Left ventricle myocardium inferior (tissue), 1 donor: ENCODE measurements around the gene AGBL4. TPM values are rescaled to one million over a fixed set of nuclear protein-coding genes. Genes with fewer than 3 reads are reported as not detected.

Experiments
- DNase-seq: peaks from one replicate; pipeline ENCODE4 v3.0.0-alpha.2; 2020
- H3K27ac ChIP-seq: fragments of 200-600 bp; replicated peaks from 2 replicates; pipeline ENCODE4 v1.8.0; 2021
- H3K27me3 ChIP-seq: fragments of 200-600 bp; 2 replicates; pipeline ENCODE4 v1.8.0; 2021; ENCODE audit warnings: low read depth
- H3K36me3 ChIP-seq: fragments of 200-600 bp; 2 replicates; pipeline ENCODE4 v1.8.0; 2021
- H3K4me1 ChIP-seq: fragments of 200-600 bp; 2 replicates; pipeline ENCODE4 v1.8.0; 2021
- H3K4me3 ChIP-seq: fragments of 200-600 bp; 2 replicates; pipeline ENCODE4 v1.8.0; 2021; ENCODE audit warnings: mild to moderate bottlenecking, moderate library complexity
- H3K9me3 ChIP-seq: fragments of 200-600 bp; replicated peaks from 2 replicates; pipeline ENCODE4 v1.8.0; 2021
- CTCF ChIP-seq: fragments of 200-600 bp; IDR thresholded peaks from 2 replicates; pipeline ENCODE4 v1.8.0; 2021; ENCODE audit warnings: antibody characterized with exemption, mild to moderate bottlenecking, borderline replicate concordance
- intact Hi-C: fragments of 100-400 bp; cut with micrococcal nuclease; formaldehyde crosslinking; loops from one replicate; pipeline ENCODE4 v1.11.0; 2022
- total RNA-seq: library from RNA; stranded (reverse); fragmentation: NEBNext Ultra II Directional; extraction: Animal tissue kit (Norgen Biotek cat#: 25700); gene quantifications from one replicate; pipeline ENCODE4 v1.2.1, GENCODE V29; 2021
- donor health status: DM: no; HTN: yes; CAD: no; lungs with severe emphysema.

Gene AGBL4
- total RNA-seq, 1 donor from 2014 or later: 0.38 TPM

- intact Hi-C loops: no loop called here
- Histone ChIP-seq H3K36me3 (no peaks in the 10 kb centered on the region), H3K27ac (no peak overlapping the region), H3K4me3 (no peak overlapping the region), H3K9me3 (no peaks in the 10 kb centered on the region), H3K27me3 (peaks cover 20% of the 10 kb centered on the region), H3K4me1 (peaks cover 11% of the 10 kb centered on the region)
- no peak for TF ChIP-seq CTCF
- no peak for DNase-seq
Measured at GRCh38 chr1:48608882-48609281, 1414.9 kb downstream of the AGBL4 start.

- intact Hi-C loops: no loop called here
- Histone ChIP-seq H3K4me1 (no peaks in the 10 kb centered on the region), H3K36me3 (no peaks in the 10 kb centered on the region), H3K27ac (no peak overlapping the region), H3K9me3 (no peaks in the 10 kb centered on the region), H3K4me3 (no peak overlapping the region), H3K27me3 (peaks cover 24% of the 10 kb centered on the region)
- DNase-seq: no peak
- TF ChIP-seq CTCF: no peak
Measured at GRCh38 chr1:48603222-48603621, 1420.5 kb downstream of the AGBL4 start.

- no peak for TF ChIP-seq CTCF
- no peak for DNase-seq
Measured at GRCh38 chr1:48602349-48602748, 1421.4 kb downstream of the AGBL4 start.

GRCh38 chr1:48600182-48600581 is 1423.6 kb downstream of the AGBL4 start:
- no peak for DNase-seq
- H3K27ac ChIP-seq: no peak overlapping the region
- H3K4me3 ChIP-seq: no peak overlapping the region
- TF ChIP-seq CTCF: no peak
- H3K36me3 ChIP-seq: no peaks in the 10 kb centered on the region
- H3K9me3 ChIP-seq: no peaks in the 10 kb centered on the region
- H3K4me1 ChIP-seq: no peaks in the 10 kb centered on the region
- peaks cover 22% of the 10 kb centered on the region for H3K27me3 ChIP-seq
- intact Hi-C loops: no loop called here

More at GRCh38 chr1:48602349-48602748, 1421.4 kb downstream of the AGBL4 start:
- intact Hi-C loops: no loop called here
- no peaks in the 10 kb centered on the region for H3K4me1 ChIP-seq
- H3K9me3 ChIP-seq: no peaks in the 10 kb centered on the region
- H3K27me3 ChIP-seq: peaks cover 24% of the 10 kb centered on the region
- no peak overlapping the region for H3K4me3 ChIP-seq
- H3K27ac ChIP-seq: no peak overlapping the region
- H3K36me3 ChIP-seq: no peaks in the 10 kb centered on the region

- no peaks in the 10 kb centered on the region for H3K9me3 ChIP-seq
- H3K36me3 ChIP-seq: no peaks in the 10 kb centered on the region
- intact Hi-C loops: no loop called here
- no peak for DNase-seq
- H3K4me1 ChIP-seq: no peaks in the 10 kb centered on the region
- no peak overlapping the region for H3K4me3 ChIP-seq
- TF ChIP-seq CTCF: no peak
- H3K27ac ChIP-seq: no peak overlapping the region
- peaks cover 5% of the 10 kb centered on the region for H3K27me3 ChIP-seq
Measured at GRCh38 chr1:48597663-48598062, 1426.1 kb downstream of the AGBL4 start.

- peaks cover 7% of the 10 kb centered on the region for H3K27me3 ChIP-seq
- no peak for TF ChIP-seq CTCF
- no peaks in the 10 kb centered on the region for H3K4me1 ChIP-seq
- DNase-seq: no peak
- H3K27ac ChIP-seq: no peak overlapping the region
- H3K4me3 ChIP-seq: no peak overlapping the region
- intact Hi-C loops: no loop called here
- no peaks in the 10 kb centered on the region for H3K36me3 ChIP-seq
- no peaks in the 10 kb centered on the region for H3K9me3 ChIP-seq
Measured at GRCh38 chr1:48596046-48596445, 1427.7 kb downstream of the AGBL4 start.
